Sciatic nerve (tissue), 2 donors: ENCODE measurements around the gene IL17D. TPM values are rescaled to one million over a fixed set of nuclear protein-coding genes. Genes with fewer than 3 reads are reported as not detected.
"Not testable (repeated sequence)": the region's sequence is repeated elsewhere in the genome, so short reads cannot be mapped to it uniquely, and the experiment has no call there.

Source experiments
- ATAC-seq: fragments of 200-7000 bp; cut with Tn5 transposase; one replicate; pipeline ENCODE4 v1.9.1; 2020; ENCODE audit warnings: mild to moderate bottlenecking, moderate library complexity
- DNase-seq: peaks from one replicate; pipeline ENCODE4 v3.0.0-alpha.2; 2020; ENCODE audit warnings: low spot score
- intact Hi-C: fragments of 100-400 bp; cut with DNase I; formaldehyde crosslinking; loops from one replicate; pipeline ENCODE4 v1.14.2; 2022
- total RNA-seq: library from RNA; stranded (reverse); fragmentation: NEBNext Ultra II Directional; extraction: Animal tissue kit (Norgen Biotek cat#: 25700); gene quantifications from one replicate; pipeline ENCODE4 v1.2.1, GENCODE V29; 2021
- donor health status: DM: no; HTN: no; CAD: no.
- donor health status: DM: no; HTN: no; CAD: no.

The IL17D gene
- total RNA-seq: 4.9 TPM

GRCh38 chr13:20702915-20703779 is at the start of gene IL17D:
Gene IL17D, plus strand, starts transcription at chr13:20703699. Its CDS starts 303 bp downstream, at chr13:20704002.
- intact Hi-C loops: loop anchor here (10.0 kb wide), 1 partner anchor 208 kb away; no protein-coding TSS in a partner anchor
- DNase-seq (no peak), ATAC-seq (peak; percentile 72)

DNA sequence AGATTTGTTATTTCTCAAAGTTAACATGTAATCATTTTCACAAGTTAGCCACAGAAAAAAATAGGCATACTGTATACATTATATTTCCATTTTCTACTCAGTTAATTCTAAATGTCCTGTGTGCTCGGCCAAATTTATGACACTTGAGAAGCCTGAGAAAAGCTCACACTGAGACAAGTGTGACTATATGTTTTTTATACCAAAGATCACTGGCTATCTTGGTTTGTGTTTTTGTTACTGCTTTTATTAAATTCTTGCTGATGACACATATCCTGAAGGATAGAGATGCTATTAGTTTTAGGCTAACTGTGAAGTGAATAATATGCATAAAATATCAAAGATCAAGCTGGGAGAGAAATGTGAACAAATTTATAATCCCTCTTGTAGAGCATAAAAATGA is 49.3 kb upstream of the IL17D start:
- ATAC-seq: no peak
- intact Hi-C loops: no loop called here
- no peak for DNase-seq

DNA sequence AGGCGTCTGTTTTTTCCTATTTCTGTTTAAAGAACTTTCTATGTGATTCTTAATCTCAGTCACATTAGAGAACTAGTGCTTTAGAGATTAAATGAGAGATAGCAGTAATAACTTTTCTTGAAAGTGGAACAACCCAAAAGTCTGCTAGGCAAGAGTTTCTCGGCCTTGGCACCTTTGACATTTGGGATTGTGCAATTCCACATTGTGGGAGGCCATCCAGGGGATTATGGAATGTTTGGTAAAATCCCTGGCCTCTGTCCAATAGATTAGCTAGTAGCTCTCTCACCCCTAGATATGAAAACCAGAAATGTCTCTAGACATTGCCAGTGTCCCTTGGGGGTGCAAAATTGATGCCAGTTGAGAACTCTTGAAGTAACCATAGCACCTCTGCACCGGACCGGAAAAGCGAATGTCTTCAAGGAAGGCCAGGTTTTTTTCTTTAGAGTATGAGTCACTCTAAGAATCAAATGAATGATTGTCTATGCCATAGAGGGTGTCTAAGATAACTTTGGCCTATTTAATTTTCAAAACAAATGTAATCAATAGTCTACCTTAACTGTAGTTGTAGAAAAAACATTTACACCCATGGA is 45.0 kb upstream of the IL17D start:
- no peak for DNase-seq
- intact Hi-C loops: no loop called here
- ATAC-seq: peak; percentile 52

DNA sequence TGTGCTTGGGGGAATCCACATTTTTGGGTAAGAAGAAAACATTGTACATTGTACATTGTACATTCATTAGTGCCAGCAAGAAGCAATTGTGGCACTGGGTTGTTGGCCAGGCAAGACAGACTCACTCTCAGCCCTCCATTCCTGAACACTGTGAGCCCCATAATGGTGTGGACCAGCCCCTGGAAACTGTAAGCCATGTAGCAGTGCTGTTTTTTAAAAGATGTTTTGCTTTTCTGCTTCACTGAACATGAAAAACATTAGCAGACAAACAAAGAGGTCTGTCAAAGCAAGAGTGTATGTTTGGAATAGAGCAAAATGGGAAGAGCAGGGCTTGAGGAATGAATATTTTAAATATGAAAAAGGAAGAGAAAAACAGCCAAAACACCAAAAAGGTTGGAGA is 39.1 kb upstream of the IL17D start:
- ATAC-seq: no peak
- intact Hi-C loops: no loop called here
- no peak for DNase-seq

DNA sequence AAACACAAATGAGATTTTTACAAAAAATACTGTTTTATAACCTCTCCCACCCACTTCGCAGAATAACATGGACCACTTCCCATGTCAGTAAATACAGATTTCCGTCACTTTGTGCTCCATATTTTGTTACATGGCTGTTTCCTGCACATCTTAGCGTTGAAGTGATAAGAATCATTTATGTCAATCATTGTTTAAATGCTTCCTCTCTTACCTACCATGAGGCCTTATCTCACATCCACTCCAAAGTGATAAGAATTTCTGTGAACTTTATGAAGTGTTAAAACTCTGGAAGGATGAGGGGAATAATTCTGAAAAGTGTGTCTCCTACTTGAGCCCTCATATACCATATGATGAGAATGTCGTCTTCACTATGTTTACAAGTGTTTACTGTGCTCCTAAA is 36.6 kb upstream of the IL17D start:
- intact Hi-C loops: no loop called here
- DNase-seq: no peak
- ATAC-seq: no peak

DNA sequence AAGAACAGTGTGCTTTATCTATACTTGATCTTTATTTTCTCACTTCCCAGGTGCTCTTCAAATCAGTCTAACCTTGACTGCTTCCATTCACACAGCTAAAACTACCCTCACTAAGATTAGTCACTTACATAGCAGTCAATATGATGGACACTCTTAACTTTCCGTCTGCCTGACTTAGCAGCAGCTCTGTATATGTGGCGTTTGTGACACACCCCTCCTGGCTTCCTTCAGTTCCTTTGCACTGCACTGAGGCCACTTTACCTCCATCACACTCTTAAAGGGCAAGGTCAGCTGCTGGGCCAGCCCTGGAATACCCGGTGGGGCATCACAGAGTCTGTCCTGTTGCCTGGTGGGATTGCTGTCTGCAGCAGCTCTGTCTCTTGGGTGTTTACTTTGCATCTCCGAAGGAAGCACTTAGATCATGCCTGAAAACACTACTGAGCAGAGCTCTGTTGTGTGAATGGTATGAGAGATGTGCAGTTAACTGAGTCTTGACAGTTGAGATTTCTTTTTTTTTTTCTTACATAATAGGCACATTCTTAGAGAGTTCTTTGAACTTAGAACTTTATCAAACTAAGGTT is 35.6 kb upstream of the IL17D start:
- intact Hi-C loops: no loop called here
- ATAC-seq: no peak
- DNase-seq: no peak

DNA sequence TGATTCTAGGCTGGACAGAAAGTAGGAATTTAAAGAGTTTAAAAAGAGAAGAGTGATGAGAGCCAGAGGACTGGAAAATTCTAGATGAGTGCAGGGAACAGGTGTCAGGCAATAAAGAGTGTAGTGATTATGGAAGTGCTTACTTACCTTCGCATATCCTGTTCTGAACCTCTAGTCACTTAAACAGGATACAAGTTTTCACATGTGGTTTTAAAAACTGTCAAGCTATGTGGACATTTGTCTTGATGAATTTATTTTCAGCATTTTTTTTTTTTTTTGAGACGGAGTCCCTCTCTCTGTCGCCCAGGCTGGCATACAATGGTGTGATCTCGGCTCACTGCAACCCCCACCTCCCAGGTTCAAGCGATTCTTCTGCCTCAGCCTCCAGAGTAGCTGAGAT is 34.3 kb upstream of the IL17D start:
- intact Hi-C loops: no loop called here
- no peak for DNase-seq
- no peak for ATAC-seq

DNA sequence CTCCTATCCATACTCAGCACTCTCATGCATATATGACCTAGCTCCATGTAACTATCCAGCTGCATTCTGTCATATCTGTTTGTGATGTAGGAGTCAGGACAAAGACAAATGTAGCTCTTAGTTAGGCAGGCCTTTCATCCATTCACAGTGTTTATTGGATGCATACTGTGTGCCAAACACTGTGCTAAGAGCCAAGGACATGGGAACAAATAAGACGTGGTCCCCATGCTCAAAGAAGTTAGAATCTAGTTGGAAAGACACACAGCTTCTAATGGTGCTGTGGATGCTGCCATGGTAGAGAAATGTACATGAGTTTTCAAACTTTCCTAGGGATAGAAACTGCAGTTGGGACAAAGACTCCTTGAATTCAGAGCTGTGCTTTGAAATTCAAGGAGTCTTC is 31.7 kb upstream of the IL17D start:
- DNase-seq (no peak), ATAC-seq (no peak)
- intact Hi-C loops: no loop called here

- ATAC-seq (peak; percentile 94), DNase-seq (no peak)
- intact Hi-C loops: no loop called here
These were observed 30.7 kb upstream of the IL17D start for GRCh38 chr13:20672772-20673171.

DNA sequence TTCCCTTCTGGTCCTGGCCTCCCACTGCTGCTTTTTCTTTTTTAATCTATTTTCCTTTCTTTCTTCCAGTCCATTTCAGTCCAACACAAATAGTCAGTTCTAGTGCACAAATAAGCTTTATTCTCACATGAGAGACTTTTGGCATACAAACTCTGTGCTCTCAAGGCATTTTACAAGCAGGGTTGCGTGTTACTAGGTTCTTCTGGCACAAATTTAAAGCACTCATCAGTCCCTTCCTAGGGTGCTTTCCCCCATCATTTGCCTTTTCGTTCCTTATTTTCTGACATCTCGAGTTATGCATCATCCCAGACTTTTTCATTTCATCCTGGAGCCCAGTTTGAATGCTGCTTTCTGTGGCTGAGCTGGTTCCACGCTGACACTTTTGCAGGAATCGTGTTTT is 29.8 kb upstream of the IL17D start:
- DNase-seq (no peak), ATAC-seq (peak; percentile 82)
- intact Hi-C loops: no loop called here

- DNase-seq (no peak), ATAC-seq (no peak)
- intact Hi-C loops: no loop called here
These were observed 27.3 kb upstream of the IL17D start for GRCh38 chr13:20676213-20676612.

- intact Hi-C loops, ATAC-seq, DNase-seq: not testable (repeated sequence)
These were observed 24.9 kb upstream of the IL17D start for GRCh38 chr13:20678606-20679005.

DNA sequence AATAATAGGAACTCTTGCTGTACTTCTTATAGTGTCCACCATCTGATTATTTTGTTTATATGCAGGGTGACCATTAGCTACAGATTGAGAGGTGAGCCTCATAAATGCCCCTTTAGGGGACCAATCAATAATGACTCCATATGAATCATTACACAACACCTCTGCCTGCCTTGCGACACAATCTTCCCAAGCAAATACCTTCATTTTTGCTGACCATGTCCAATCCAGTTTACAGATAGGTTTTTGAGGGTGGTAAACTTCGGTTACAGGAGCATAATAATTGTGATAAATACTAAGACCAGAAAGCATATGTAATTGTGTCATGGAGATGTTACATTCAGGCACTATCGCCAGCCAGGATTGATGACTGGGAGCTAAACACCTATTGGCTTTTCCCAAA is 23.6 kb upstream of the IL17D start:
- ATAC-seq: no peak
- intact Hi-C loops: no loop called here

DNA sequence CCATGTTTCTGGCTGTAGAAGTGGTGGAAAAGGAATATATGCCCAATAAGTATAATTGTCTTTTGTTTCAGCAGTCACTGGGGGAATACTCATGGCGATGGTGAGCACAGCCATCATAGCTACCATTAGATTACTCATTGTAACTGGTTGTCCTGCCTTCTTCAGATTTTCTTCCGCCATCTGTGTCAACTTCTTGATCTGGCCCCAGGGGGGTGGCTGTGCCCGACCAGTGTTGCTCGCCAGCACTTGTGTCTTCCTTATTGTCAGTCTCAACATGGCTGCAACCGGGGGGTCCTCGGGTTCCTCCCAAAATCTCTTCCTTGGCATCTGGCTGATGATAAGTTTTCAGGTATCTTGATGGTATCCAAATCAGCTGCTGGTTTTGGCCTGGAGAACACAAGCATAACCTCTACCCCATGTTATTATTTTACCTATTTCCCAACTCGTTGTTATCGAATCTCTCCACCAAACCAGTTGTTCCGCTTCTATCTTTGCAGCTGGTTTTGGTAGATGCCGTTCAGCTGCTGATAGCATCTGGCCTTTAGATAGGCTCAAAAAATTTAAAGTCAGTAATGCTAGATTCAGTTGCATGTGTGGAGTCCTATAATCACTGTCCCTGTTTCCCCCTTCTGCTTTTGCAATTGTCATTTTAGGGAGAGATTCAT is 23.0 kb upstream of the IL17D start:
- DNase-seq (no peak), ATAC-seq (no peak)
- intact Hi-C loops: no loop called here

More for the DNA sequence above, 23.6 kb upstream of the IL17D start:
- DNase-seq: no peak

DNA sequence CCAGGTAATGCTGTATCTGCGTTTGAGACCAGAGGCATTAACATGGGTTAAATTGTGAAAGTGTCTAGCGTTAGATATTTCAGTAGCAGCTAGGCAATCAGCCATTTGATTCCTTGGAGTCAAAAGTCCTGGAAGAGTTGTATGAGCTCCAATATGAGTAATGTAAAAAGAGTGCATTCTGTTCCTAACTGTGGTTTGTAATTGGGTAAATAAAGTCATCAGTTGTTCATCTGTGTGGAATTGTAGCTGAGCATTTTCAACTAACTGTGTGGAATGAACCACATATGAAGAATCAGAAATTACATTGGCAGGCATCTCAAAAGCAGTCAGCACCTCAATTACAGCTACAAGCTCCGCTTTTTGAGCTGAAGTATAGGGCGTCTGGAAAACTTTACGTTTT is 22.0 kb upstream of the IL17D start:
- intact Hi-C loops, DNase-seq, ATAC-seq: not testable (repeated sequence)

DNA sequence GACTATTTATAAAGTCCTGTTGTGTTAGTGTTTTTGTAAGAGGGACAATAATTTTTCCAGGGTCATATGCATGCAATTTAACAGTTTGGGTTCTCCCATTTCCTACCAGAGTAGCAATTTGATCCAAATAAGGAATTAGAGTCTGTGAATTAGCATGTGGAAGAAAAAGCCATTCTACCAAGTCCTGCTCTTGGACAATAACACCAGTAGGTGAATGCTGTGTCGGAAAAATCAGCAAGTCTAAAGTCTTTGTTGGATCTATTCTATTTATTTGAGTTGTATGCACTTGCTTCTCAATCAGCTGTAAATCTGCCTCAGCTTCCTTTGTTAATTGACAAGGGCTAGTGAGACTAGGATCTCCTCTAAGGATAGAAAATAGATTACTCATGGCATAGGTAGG is 21.4 kb upstream of the IL17D start:
- ATAC-seq (no peak), DNase-seq (no peak)
- intact Hi-C loops: no loop called here

DNA sequence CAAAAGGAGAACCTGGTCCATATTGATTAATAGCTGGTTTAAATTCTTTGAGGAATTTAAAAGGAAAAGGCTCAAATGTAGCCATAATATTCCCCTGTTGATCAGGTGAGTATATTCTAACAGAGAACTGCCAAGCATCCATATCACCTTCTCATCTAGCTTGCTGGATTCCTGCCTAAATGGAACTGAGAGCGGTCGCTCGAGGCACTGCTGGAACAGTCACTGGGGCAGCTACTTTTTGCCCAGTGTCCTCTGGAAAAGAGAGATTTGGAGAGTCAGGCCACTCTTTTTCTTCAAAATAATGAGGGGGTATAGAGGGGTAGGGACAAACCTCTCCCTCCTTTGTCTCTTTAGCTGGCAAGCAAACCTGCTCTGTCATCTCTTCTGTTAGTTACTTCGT is 19.5 kb upstream of the IL17D start:
- no peak for ATAC-seq
- no peak for DNase-seq
- intact Hi-C loops: no loop called here

GRCh38 chr13:20684546-20684945 is 19.0 kb upstream of the IL17D start:
- DNase-seq: no peak
- ATAC-seq: no peak
- intact Hi-C loops: no loop called here

- no peak for ATAC-seq
- DNase-seq: no peak
- intact Hi-C loops: no loop called here
These were observed 18.4 kb upstream of the IL17D start for GRCh38 chr13:20685092-20685491.

DNA sequence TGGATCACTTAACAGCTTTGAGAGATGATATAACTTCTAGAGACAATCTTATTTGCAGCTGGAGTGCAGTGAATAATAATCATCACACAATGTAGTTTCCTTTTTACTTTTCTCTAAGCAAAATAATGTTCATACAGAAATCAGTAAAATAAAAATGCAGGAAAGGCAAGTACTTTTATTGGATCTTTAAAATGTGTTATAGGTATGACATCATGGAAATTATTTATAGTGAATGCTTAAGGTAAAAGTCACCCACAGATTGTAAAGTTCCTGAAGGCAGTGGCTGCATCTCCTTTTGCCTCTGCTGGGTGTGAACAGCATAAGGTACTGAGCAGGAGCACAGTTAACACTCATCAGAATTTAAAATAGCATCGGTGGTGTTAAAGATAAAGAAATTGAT is 17.3 kb upstream of the IL17D start:
- ATAC-seq (no peak), DNase-seq (no peak)
- intact Hi-C loops: no loop called here
